MM.1S (cell line): ENCODE data around the gene KL.

ENCODE experiments used
- EZH2 ChIP-seq: fragments of 300-600 bp; sonication (generic); optimal IDR thresholded peaks from 2 replicates; pipeline ENCODE3; 2017; ENCODE audit warnings: low read depth, mild to moderate bottlenecking, antibody characterized with exemption, low read length, mixed read lengths
- TF ChIP-seq, protein P1 (sequence below): fragments of 300-600 bp; sonication (generic); IDR thresholded peaks from 2 replicates; pipeline ENCODE4 v1.5.1; 2016; ENCODE audit warnings: antibody characterized with exemption, low read length, mixed read lengths

GRCh38 chr13:33110386-33110712, 94.1 kb downstream of the KL start:
- TF ChIP-seq, protein P1, sequence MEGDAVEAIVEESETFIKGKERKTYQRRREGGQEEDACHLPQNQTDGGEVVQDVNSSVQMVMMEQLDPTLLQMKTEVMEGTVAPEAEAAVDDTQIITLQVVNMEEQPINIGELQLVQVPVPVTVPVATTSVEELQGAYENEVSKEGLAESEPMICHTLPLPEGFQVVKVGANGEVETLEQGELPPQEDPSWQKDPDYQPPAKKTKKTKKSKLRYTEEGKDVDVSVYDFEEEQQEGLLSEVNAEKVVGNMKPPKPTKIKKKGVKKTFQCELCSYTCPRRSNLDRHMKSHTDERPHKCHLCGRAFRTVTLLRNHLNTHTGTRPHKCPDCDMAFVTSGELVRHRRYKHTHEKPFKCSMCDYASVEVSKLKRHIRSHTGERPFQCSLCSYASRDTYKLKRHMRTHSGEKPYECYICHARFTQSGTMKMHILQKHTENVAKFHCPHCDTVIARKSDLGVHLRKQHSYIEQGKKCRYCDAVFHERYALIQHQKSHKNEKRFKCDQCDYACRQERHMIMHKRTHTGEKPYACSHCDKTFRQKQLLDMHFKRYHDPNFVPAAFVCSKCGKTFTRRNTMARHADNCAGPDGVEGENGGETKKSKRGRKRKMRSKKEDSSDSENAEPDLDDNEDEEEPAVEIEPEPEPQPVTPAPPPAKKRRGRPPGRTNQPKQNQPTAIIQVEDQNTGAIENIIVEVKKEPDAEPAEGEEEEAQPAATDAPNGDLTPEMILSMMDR: no peak
- no peak for TF ChIP-seq EZH2
